LoVo (cell line): ENCODE data around the gene RUBCN.
A peak's percentile ranks its signal among the peaks of the same experiment; 100 is the strongest.
"Not testable (repeated sequence)": the region's sequence is repeated elsewhere in the genome, so short reads cannot be mapped to it uniquely, and the experiment has no call there.

Experiments
- DNase-seq: peaks from one replicate; pipeline ENCODE4 v3.0.0-alpha.2; 2016; ENCODE audit warnings: low spot score

RUBCN gene

GRCh38 chr3:197734667-197735318 lies 1.9 kb downstream of the RUBCN start:
- no peak for DNase-seq

DNA sequence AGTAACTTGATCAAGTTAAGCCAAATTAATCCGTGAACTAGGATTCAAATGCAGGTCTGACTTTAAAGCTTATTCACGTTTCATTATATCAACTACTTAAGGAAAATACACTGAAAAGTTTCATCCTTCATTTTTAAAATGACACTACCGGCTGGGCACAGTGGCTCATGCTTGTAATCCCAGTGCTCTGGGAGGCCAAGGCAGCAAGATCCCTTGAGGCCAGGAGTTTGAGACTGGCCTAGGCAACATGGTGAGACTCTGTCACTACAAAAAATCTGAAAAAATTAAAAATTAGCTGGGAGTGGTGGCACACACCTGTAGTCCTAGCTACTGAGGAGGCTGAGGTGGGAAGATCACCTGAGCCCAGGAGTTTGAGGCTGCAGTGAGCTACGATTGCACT lies 3.7 kb downstream of the RUBCN start:
- DNase-seq, result no peak

DNA sequence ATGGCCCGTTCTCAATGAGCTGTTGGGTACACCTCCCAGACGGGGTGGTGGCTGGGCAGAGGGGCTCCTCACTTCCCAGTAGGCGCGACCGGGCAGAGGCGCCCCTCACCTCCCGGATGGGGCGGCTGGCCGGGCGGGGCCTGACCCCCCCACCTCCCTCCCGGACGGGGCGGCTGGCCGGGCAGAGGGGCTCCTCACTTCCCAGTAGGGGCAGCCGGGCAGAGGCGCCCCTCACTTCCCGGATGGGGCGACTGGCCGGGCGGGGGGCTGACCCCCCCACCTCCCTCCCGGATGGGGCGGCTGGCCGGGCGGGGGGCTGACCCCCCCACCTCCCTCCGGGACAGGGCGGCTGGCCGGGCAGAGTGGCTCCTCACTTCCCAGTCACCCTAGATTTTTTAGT lies 5.2 kb downstream of the RUBCN start:
- DNase-seq, result not testable (repeated sequence)

- not testable (repeated sequence) for DNase-seq
Observed at GRCh38 chr3:197730770-197731169, 5.9 kb downstream of the RUBCN start.

GRCh38 chr3:197730200-197730599 lies 6.5 kb downstream of the RUBCN start:
- peak; percentile 24 for DNase-seq

DNA sequence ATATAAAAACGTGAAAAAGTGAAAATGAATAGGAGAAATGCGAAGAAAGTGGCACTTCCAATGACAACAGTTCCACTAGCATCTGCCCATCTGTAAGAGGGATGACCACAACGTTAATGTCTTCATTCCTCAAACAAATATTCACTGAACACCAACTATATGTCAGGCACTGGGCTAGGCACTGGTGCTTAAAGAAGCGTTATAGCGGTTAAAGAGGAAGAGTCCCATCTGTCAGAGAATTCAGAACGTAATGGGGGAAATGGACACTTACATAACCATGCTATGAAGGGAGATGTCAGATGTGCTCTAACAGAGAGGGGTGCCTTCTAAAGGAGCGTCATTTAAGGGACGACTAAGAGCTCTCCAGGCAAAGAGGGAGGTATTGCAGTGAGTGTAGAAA lies 8.2 kb downstream of the RUBCN start:
- no peak for DNase-seq

DNA sequence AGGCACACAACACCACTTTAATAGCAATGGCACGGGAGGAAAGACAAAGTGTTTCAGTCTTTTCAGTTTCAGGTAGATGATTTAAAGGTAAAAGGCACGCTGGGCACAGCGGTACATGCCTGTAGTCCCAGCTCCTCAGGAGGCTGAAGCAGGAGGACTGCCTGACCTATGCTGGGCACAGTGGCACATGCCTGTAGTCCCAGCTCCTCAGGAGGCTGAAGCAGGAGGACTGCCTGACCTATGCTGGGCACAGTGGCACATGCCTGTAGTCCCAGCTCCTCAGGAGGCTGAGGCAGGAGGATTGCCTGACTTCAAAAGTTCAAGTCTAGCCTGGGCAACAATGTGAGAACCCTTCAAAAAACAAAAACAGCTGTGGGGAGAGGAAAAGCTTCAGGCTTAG lies 8.8 kb downstream of the RUBCN start:
- not testable (repeated sequence) for DNase-seq

- no peak for DNase-seq
Observed at GRCh38 chr3:197722734-197723133, 14.0 kb downstream of the RUBCN start.

- DNase-seq, result no peak
Observed at GRCh38 chr3:197720694-197721093, 16.0 kb downstream of the RUBCN start.

DNA sequence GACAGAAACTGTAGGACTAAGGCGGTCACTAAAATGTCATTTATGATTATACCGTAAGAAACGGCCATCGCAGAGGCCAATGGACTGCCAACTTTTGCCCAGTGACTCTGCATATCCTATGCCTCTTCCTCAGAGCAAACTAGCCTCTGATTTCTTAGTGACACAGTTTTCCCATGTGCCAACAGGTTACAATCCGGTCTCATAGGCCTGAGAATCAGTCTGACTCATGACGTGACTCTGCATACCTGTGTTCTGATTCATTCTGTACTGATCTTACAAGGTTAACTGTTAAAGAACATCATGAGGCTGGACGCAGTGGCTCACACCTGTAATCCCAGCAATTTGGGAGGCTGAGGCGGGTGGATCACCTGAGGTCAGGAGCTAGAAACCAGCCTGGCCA lies 17.8 kb downstream of the RUBCN start:
- peak; percentile 79 for DNase-seq

- no peak for DNase-seq
Observed at GRCh38 chr3:197714251-197714650, 22.5 kb downstream of the RUBCN start.

DNA sequence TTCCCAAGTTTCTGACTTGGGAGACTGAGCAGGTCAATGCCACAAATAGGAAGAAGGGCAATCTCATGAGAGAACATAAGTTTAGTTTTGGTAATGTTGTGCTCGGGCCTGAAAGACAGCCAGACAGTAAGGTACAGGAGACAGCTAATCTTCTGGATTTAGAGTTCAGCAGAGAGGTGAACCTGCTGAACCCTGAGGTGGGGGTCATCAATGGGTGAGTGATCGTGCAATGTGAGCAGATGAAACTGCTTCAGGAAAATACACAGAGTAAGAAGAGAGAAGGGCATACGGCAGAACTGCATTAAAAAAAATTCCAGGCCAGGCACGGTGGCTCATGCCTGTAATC lies 23.3 kb downstream of the RUBCN start:
- DNase-seq, result no peak

GRCh38 chr3:197711973-197712707 lies 24.6 kb downstream of the RUBCN start:
- peak; percentile 93 for DNase-seq

GRCh38 chr3:197710965-197711364 lies 25.7 kb downstream of the RUBCN start:
- not testable (repeated sequence) for DNase-seq

DNA sequence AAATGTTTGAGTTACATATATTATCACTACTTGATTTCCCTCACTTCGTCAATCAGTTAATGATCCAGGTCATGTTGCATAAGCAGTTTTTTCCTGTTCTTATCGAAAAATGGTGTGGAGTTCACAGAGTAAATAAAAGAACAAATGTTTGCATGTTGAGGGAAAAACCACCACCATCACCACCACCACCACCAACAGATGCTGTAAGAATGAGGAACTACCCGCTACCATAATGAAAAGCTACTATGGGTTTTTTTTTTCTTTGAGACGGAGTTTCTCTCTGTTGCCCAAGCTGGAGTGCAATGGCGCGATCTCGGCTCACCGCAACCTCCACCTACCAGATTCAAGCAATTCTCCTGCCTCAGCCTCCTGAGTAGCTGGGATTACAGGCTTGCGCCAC lies 27.6 kb downstream of the RUBCN start:
- no peak for DNase-seq

- DNase-seq, result no peak
Observed at GRCh38 chr3:197706658-197707057, 30.0 kb downstream of the RUBCN start.

GRCh38 chr3:197701841-197702240 lies 34.9 kb downstream of the RUBCN start:
- no peak for DNase-seq

- no peak for DNase-seq
Observed at GRCh38 chr3:197700095-197700494, 36.6 kb downstream of the RUBCN start.

DNA sequence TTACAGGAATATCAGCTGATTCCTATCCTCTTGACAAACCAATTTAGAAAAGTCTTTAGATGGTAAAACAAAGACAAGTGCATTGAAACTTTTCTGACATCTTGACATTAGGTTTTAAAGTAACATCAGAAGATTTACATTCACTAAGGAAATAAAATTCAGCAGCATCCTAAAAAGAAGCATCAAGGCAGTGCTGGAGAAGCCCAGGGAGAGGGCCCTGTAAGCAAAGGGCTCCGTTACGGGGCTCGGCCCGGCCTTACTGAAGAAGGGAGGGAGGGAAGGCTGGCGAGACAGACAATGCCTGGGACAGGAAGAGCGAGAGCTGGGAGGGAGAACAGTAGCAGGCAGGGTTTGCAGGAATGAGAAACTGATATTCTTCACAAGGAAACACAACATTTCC lies 39.3 kb downstream of the RUBCN start:
- no peak for DNase-seq

- no peak for DNase-seq
Observed at GRCh38 chr3:197694251-197694650, 42.5 kb downstream of the RUBCN start.

- DNase-seq, result no peak
Observed at GRCh38 chr3:197692641-197693040, 44.1 kb downstream of the RUBCN start.

DNA sequence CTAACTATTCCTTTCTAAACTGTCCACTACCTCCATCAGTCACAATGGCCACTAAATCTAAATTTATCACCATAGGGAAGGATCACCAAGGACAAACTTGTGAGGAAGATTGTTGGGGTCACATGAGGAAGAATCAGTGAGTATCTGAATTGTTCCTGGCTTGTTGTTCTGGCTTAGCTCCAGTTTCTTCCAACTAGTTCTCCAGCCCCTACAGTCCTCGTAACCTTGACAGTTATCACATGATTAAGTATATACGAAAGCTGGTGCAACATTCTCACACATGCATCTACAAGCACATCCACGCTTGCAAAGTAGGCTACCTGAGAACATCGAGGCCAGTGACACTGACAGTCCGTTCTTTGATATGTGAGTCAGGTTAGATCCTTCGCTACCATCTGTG lies 46.0 kb downstream of the RUBCN start:
- no peak for DNase-seq

GRCh38 chr3:197687570-197687969 lies 49.1 kb downstream of the RUBCN start:
- no peak for DNase-seq

- DNase-seq, result no peak
Observed at GRCh38 chr3:197686899-197687298, 49.8 kb downstream of the RUBCN start.
